Neutrophil (primary cell): ENCODE measurements around the gene CDCA5.
A peak's percentile ranks its signal among the peaks of the same experiment; 100 is the strongest.

Experiments used
- H3K27ac ChIP-seq: fragments of 200-600 bp; sonication (generic); 2 replicates; pipeline ENCODE4 v1.5.1; 2016; ENCODE audit warnings: mild to moderate bottlenecking, moderate library complexity
- H3K27me3 ChIP-seq: fragments of 200-600 bp; sonication (generic); 2 replicates; pipeline ENCODE4 v1.6.0; 2016; ENCODE audit warnings: mild to moderate bottlenecking
- H3K36me3 ChIP-seq: fragments of 200-600 bp; sonication (generic); 2 replicates; pipeline ENCODE4 v1.5.1; 2017
- H3K4me1 ChIP-seq, 2 experiments: fragments of 200-600 bp in 1 of 2; sonication (generic) in 1 of 2; 1 replicate in 1 of 2; 2 replicates in 1 of 2; pipeline versions ENCODE4 v1.5.1 to v1.6.1; 2013 to 2016; ENCODE audit warnings: low read depth in 1 of 2, low read length in 1 of 2, mild to moderate bottlenecking in 1 of 2, moderate library complexity in 1 of 2; ENCODE audit not compliant: control insufficient read depth in 1 of 2, insufficient read depth in 1 of 2
- H3K4me3 ChIP-seq, 2 experiments: fragments of 200-600 bp in 1 of 2; sonication (generic) in 1 of 2; 1 replicate in 1 of 2; 2 replicates in 1 of 2; pipeline ENCODE4 v1.5.1; 2013 to 2016; ENCODE audit warnings: low read depth in 1 of 2, low read length in 1 of 2, mild to moderate bottlenecking in 1 of 2, moderate library complexity in 1 of 2
- H3K9me3 ChIP-seq: fragments of 200-600 bp; sonication (generic); 2 replicates; pipeline ENCODE4 v1.5.1; 2016
- CTCF ChIP-seq: fragments of 200-600 bp; sonication (generic); IDR thresholded peaks from 2 replicates; pipeline ENCODE4 v1.5.1; 2016; ENCODE audit warnings: antibody characterized with exemption

The CDCA5 gene

GRCh38 chr11:65095427-65095826, 11.6 kb upstream of the CDCA5 start:
- no peaks in the 10 kb centered on the region for H3K36me3 ChIP-seq
- no peaks in the 10 kb centered on the region for H3K27me3 ChIP-seq
- peak overlapping the region; percentile 72 to 89 for H3K4me3 ChIP-seq
- peak overlapping the region; percentile 96 for H3K27ac ChIP-seq
- no peak for TF ChIP-seq CTCF
- peaks cover 10 to 15% of the 10 kb centered on the region in 2 experiments for H3K4me1 ChIP-seq
- no peaks in the 10 kb centered on the region for H3K9me3 ChIP-seq

DNA sequence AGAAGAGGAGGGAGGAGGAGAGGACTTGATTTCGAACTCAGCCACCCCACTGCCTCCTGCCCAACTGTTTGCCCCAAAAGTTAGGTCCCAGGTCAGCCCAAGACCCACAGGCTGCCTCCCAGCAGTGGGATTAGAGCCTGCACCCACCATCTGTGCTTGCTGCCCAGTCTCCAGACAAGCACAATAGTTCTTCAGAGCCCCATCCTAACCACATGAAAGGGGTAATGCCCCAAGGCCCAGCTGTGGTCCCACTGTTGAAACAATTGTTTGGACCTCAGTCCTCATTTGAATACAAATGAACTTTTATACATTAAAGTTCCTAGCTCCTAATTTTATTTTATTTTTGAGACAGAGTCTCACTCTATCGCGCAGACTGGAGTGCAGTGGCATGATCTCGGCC, 6.8 kb upstream of the CDCA5 start:
- no peaks in the 10 kb centered on the region for H3K9me3 ChIP-seq
- peaks cover 44% of the 10 kb centered on the region for H3K36me3 ChIP-seq
- H3K4me3 ChIP-seq = no peak overlapping the region
- H3K4me1 ChIP-seq = peaks cover under 1 to 5% of the 10 kb centered on the region in 2 experiments
- H3K27ac ChIP-seq = no peak overlapping the region
- no peak for TF ChIP-seq CTCF
- H3K27me3 ChIP-seq = no peaks in the 10 kb centered on the region

DNA sequence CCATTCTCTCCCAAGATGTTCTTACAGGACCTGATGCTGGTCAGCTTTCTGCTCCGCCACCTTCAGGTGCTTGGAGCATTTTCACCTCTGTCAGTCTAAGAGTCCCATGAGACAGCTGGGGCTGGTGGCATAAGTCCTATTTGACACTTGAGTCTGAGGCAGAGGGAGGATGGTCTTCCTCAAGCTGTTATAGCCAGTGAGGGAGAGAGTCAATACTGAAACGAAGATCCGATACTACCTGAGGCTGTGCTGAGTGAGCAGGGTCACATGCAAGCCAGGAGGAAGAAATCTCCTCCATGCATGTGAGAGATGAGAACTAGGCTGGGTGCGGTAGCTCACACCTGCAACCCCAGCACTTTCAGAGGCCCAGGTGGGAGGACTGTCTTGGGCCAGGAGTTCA, 5.8 kb upstream of the CDCA5 start:
- Histone ChIP-seq H3K4me3 (no peak overlapping the region), H3K4me1 (peaks cover 7 to 11% of the 10 kb centered on the region in 2 experiments), H3K36me3 (peaks cover 51% of the 10 kb centered on the region), H3K27ac (no peak overlapping the region), H3K27me3 (no peaks in the 10 kb centered on the region), H3K9me3 (no peaks in the 10 kb centered on the region)
- TF ChIP-seq CTCF = no peak

GRCh38 chr11:65087827-65088226, 4.0 kb upstream of the CDCA5 start:
- H3K27ac ChIP-seq = no peak overlapping the region

DNA sequence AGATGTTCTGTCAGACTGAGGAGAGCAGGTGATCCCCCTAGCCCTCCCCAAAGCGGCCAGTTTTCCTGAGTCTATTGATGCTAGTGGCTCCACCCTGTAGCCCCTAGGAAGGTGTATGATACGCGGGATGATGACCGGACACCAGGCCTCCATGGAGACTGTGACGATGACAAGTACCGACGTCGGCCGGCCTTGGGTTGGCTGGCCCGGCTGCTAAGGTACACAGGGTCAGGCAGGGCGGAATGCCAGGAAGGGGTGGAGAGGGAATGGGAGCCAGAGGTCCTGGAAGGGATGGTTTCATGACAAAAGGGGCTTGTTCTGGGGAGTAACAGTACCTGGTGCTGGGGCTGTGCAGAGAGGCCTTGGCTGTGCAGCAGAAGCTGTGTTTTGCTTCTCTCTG, 3.4 kb upstream of the CDCA5 start:
- no peak for TF ChIP-seq CTCF
- H3K27ac ChIP-seq = no peak overlapping the region
- H3K36me3 ChIP-seq = peaks cover 51% of the 10 kb centered on the region
- H3K9me3 ChIP-seq = no peaks in the 10 kb centered on the region
- peaks cover 23 to 24% of the 10 kb centered on the region in 2 experiments for H3K4me1 ChIP-seq
- H3K4me3 ChIP-seq = no peak overlapping the region
- H3K27me3 ChIP-seq = no peaks in the 10 kb centered on the region

More at GRCh38 chr11:65087827-65088226, 4.0 kb upstream of the CDCA5 start:
- H3K4me3 ChIP-seq = no peak overlapping the region
- H3K27me3 ChIP-seq = no peaks in the 10 kb centered on the region
- H3K36me3 ChIP-seq = peaks cover 51% of the 10 kb centered on the region
- H3K4me1 ChIP-seq = peaks cover 21 to 23% of the 10 kb centered on the region in 2 experiments
- H3K9me3 ChIP-seq = no peaks in the 10 kb centered on the region
- no peak for TF ChIP-seq CTCF

DNA sequence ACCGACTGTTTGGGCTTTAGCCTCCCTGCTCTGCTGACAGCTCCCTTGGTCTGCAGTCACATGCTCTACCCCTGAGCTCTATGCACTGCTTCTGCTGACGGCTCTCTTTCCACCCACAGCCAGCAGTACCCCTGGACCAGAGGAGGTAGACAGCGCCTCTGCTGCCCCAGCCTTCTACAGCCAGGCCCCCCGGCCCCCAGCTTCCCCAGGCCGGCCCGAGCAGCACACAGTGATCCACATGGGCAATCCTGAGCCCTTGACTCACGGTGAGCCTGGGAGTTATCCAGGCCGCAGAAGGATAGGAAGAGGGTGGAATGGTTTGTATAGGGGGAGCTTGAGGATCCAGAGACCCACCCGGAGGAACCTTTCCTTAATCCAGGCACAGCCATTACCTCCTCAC, 3.0 kb upstream of the CDCA5 start:
- Histone ChIP-seq H3K27ac (no peak overlapping the region), H3K9me3 (no peaks in the 10 kb centered on the region), H3K36me3 (peaks cover 51% of the 10 kb centered on the region), H3K4me1 (peaks cover 23 to 24% of the 10 kb centered on the region in 2 experiments), H3K27me3 (no peaks in the 10 kb centered on the region), H3K4me3 (no peak overlapping the region)
- no peak for TF ChIP-seq CTCF
